GM18868 (cell line): ENCODE results near the gene MYCBPAP.

Experiments
- ATAC-seq: cut with Tn5 transposase; IDR thresholded peaks from one replicate; pipeline ENCODE4 v1.9.1; 2021; ENCODE audit warnings: mild to moderate bottlenecking, moderate library complexity; ENCODE audit not compliant: unreplicated experiment

Gene MYCBPAP

DNA sequence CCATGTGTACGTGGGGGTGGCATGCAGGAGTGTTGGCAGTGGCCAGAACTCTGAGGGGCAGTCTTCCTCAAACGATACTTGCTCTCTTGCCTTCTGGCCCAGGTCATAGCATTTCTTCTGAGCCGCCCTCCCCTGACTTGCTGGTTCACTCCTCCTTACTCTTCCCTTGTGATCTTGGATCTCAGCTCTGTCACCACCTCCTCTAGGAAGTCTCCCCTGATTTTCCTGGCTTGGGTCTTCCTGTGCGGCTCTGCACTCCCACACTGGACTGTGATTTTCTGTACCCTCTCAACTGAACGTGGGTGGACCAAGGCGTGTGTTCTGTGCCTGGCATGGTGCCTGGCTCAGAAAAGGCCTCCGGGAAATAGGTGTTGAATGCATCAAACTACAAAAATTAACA is 27.2 kb downstream of the MYCBPAP start:
- no peak for ATAC-seq

- no peak for ATAC-seq
Observed at GRCh38 chr17:50536683-50537646, 28.7 kb downstream of the MYCBPAP start.

DNA sequence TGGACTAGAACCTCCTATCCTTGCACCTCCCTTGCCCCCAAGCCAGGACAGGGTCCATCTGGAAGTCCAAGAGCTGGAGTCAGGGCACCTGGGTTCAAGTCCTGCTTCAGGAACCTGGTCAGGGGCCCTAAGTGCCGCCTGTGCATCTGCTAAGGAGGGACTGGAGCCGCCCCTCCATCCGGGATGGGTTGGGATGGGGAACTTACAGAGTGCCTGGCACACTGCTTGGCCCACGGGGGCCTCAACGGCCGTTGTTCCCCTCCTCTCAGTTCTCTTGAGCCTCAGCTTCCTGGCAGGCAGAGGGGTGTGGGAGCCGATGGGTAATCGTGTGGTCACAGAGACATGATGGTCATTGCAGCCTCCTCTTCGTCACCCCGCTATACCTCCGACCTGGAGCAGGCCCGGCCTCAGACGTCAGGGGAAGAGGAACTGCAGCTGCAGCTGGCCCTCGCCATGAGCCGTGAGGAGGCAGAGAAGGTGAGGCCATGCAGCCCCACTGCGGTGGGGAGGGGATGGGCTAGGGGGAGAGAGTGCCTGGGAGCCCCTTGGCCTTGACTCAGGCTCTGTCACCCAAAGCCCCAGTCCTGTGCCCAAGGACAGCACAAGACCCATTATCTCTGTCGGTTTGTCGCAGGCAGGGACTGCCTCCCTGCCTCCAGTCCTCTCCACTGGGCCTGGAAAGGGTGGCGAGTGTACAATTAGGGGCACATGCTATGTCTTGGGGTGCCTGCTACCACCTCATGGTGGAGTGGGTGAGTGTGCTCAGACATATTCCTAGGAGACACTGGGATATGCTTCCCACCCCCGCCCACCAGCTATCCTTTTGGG is 29.7 kb downstream of the MYCBPAP start:
- ATAC-seq, result no peak

DNA sequence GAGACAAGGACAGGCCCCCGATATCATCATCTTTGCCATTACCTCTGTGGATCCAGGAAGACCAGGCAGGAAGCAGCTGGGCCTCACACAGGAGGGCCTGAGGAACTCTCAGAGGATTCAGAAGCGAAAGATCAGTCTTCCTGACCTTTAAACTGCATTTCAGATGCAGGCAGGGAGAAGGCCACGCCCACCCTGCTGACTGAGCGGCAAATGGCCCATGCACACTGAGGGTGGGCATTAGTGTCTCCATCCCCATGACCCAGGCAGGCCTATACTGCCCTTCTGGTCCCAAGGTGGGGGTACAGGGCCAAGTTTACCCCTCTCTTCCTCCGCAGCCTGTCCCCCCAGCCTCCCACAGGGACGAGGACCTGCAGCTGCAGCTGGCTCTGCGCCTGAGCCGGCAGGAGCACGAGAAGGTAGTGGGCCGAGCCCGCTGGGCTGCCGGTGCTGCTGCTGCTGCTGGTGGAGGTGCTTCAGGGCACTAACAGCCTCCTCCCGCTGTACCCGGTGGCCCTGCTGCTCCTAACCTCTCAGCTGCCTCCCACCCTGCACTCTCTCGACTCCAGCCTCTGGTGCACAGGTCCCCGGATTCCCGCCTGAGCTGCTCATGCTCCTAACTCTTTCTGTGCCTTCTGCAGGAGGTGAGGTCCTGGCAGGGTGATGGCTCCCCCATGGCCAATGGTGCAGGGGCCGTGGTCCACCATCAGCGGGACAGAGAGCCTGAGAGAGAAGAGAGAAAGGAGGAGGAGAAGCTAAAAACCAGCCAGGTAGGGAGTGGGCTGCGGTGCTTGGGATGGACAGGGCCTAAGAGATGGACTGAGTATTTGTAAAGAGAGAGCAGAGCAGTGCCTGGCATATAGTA is 30.5 kb downstream of the MYCBPAP start:
- no peak for ATAC-seq

DNA sequence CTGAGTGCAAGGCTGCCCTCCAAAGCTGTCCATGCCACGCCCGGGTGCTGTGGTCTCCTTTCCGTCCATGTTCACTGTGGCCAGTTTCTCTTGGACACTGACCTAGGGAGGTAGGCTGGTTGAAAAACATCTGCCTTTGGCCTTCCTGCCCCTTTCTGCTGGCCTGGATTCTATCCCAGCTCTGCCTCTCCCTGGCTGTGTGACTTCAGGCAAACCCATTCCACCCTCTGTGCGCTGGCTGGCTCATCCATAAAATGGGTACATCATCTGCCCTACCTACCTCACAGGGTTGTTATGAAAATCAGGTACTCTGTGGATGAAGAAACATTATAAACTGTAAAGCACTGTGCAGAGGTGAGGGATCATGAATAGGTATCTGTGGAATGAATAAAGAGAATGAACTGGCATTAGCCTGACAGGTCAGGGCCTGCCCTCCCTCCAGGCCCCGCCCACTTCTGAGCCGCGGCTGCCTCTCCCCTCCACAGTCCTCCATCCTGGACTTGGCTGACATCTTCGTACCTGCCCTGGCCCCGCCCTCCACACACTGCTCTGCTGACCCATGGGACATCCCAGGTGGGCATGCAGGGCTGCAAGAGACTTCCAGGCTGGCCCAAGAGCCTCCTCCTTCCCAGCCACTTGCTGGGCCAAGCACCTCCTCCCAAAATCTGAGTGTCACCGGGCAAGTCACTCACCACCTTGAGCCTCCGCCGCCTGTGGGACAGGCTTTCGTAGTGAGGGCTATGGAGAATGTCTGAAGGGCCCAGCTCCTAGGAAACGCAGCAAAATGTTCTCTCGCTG is 31.7 kb downstream of the MYCBPAP start:
- no peak for ATAC-seq

- ATAC-seq, result no peak
Observed at GRCh38 chr17:50540560-50541401, 32.5 kb downstream of the MYCBPAP start.

DNA sequence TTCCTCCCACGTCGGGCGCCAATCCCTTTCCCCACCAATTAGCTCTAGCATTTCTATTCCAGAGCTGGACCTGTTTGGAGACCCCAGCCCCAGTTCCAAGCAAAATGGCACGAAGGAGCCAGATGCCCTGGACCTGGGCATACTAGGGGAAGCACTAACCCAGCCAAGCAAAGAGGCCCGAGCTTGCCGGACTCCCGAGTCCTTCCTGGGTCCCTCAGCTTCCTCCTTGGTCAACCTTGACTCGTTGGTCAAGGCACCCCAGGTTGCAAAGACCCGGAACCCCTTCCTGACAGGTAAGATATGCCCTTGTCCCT is 33.1 kb downstream of the MYCBPAP start:
- ATAC-seq, result no peak

DNA sequence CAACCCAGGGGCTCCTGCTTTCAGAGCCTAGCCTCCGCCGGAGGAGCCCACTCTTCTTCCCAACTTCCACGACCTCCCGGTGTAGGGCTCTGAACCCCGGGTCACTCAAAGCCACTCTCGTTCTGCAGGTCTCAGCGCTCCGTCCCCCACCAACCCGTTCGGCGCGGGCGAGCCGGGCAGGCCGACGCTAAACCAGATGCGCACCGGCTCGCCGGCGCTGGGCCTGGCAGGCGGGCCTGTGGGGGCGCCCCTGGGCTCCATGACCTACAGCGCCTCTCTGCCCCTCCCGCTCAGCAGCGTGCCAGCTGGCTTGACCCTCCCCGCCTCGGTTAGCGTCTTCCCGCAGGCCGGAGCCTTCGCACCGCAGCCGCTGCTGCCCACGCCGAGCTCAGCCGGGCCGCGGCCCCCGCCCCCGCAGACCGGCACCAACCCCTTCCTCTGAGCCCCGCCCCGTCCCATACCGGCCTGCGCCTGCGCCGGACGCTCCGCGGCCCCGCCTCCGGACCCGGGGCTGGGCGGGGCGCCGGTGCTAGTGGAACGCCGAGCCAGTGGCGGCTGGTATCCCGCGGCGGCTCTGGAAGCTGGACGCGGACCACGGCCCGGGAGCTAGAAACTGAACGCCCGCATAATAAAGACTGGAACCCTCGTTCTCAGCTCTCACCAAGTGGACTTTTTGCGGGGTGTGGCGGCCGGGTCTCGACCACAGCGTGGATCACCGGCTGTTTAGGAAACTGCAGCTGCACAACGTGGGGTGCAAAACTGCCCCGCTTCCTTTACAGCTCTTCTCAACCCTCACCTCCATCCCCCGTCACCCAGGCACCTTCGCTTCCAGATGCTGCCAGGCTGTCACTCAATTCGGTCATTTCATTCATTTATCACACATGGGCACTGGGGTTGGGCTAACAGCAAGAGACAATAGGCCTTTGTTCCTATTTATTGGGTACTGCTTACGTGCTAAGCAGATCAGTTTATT is 33.8 kb downstream of the MYCBPAP start:
- peak; percentile 80 for ATAC-seq

DNA sequence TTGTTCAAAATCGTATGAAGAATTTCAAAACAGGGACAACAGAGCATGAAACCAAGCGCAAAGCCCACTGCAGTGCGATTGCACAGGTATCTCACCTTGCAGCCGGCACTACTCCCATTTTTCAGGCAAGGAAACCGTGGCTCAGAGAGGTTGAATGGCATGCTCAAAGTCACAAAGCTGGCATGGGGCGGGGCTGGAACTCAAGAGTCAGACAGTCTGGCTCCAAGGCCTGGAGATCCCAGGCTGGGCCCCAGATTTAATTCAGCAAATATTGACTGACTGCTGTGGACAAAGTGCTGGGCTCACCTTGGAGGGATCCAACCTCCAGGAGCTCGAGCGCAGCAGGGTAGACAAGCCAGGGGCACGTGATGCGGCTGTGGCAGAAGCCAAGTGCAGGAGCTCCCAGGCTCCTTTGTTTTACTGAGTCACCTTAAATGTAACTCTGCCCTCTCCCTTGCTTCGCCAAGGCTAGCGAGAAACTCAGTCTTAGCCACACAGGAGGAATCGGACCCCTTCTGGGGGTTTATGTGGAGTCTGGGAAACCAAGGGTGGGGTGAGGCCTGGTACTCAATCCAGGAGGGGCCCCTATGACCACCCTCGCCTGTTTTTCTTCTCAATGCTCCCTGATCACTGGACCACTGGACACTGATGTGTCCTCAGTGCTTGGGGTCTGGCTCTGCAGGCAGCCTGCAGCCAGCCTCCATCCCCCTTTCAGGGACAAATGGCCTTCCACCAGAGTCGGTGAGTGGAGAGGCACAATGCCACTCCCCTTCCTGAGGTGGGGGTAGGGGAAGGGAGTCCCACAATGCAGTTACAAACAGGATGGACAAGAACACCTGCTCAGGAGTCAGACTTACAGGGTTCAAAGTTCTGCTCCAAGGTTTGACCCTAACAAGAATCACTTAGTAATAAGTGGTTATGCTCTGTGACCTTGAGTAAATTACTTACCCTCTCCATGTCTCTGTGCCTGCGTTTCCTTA is 34.8 kb downstream of the MYCBPAP start:
- no peak for ATAC-seq

GRCh38 chr17:50544516-50544915 is 36.3 kb downstream of the MYCBPAP start:
- ATAC-seq, result no peak

- ATAC-seq, result no peak
Observed at GRCh38 chr17:50545311-50545710, 37.1 kb downstream of the MYCBPAP start.

DNA sequence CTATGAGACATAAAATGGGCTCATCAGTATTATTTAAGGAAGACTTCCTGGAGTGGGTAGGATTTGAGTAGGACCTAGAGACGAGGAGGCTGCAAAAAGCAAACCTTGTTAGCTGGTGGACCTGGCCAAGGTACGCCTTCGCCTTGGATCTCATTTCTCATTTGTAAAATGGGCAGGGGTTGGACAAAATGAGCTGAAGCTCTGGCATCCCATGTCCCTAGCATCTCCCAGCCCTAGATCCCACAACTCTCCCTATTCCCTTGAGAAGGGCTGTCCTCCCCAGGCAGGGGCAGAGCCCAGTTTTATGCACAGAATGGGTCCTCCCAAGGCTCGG is 38.4 kb downstream of the MYCBPAP start:
- ATAC-seq, result no peak

- peak; percentile 77 for ATAC-seq
Observed at GRCh38 chr17:50547035-50547735, 38.9 kb downstream of the MYCBPAP start, which contains the start of gene SPATA20. SPATA20 (plus strand) TSS chr17:50547174; CDS start chr17:50547209, 35 bp downstream.

DNA sequence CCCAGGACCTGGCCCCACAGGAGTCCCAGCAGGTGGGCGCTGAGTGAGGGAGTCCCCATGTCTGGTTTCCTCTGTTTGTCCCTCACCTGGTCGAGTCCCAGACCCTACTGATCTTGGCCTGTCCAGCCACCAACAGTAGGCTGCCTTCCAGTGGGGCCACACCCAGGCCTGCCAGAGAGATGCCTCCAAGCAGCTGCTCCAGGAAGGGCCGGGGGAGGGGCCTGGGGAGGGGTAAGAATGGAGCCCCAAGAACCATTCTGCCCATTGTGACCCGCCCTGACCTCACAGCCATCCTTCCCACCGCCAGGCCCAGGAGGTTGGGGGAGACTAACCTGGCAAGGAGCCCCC is 39.5 kb downstream of the MYCBPAP start:
- no peak for ATAC-seq

DNA sequence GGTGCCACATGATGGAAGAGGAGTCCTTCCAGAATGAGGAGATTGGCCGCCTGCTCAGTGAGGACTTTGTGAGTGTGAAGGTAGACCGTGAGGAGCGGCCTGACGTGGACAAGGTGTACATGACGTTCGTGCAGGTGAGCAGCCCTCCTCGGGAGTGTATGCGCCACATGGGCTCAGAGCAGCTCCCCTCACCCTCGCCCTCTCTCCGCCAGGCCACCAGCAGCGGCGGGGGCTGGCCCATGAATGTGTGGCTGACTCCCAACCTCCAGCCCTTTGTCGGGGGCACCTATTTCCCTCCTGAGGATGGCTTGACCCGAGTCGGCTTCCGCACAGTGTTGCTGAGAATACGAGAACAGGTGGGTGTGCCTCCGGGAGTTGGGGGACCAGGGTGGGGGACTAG is 40.6 kb downstream of the MYCBPAP start:
- no peak for ATAC-seq

DNA sequence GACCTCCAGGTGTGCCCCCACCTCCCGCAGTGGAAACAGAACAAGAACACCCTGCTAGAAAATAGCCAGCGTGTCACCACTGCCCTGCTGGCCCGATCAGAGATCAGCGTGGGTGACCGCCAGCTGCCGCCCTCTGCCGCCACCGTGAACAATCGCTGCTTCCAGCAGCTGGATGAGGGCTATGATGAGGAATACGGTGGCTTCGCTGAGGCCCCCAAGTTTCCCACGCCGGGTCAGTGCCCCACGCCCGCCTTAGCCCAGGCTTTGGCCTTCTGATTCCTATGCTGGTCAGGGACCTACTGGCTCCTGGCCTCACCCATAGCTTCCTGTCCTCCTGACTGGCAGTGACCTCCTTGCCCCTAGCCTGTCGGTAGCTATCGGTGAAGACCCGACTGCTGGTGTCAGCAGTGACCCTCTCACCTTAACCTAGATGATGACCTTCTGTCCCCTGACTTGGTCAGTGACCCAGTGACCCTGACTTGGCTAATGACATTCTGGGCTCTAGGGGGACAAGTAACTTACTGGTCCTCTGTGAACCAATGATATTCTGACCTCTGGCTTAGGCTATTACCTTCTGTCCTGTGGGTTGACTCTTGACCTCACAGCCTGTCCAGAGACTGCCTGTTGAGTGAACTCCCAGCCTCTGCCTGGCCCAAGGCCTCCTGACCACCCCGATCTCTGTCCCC is 41.2 kb downstream of the MYCBPAP start:
- ATAC-seq, result no peak
